NK-92 treated with Interleukin-12 subunit alpha and Interleukin-12 subunit beta, amount 100 ng/mL, for 24 hours (cell line): ENCODE data around the gene TMEM54.

Source experiments
- DNase-seq: peaks from one replicate; lab custom pipeline; 2025; lab: John Stamatoyannopoulos, UW

Gene TMEM54

GRCh38 chr1:32864375-32865019 is 36.7 kb downstream of the TMEM54 start:
- DNase-seq = no peak

- no peak for DNase-seq
These were observed 37.3 kb downstream of the TMEM54 start for GRCh38 chr1:32863881-32864245.

GRCh38 chr1:32863218-32863880 is 37.8 kb downstream of the TMEM54 start:
- DNase-seq = no peak

GRCh38 chr1:32861904-32862695 is 39.1 kb downstream of the TMEM54 start:
- DNase-seq = no peak

- DNase-seq = no peak
These were observed 40.6 kb downstream of the TMEM54 start for GRCh38 chr1:32860566-32860965.

GRCh38 chr1:32859915-32860314 is 41.3 kb downstream of the TMEM54 start:
- DNase-seq = no peak

GRCh38 chr1:32858791-32859190 is 42.4 kb downstream of the TMEM54 start:
- DNase-seq = no peak

GRCh38 chr1:32858136-32858535 is 43.1 kb downstream of the TMEM54 start:
- no peak for DNase-seq

- DNase-seq = no peak
These were observed 45.1 kb downstream of the TMEM54 start for GRCh38 chr1:32855861-32856617.

- DNase-seq = no peak
These were observed 52.7 kb downstream of the TMEM54 start for GRCh38 chr1:32848354-32849063.
